ENCODE results near the gene RHOF. TPM values are rescaled to one million over a fixed set of nuclear protein-coding genes. Genes with fewer than 3 reads are reported as not detected.
A peak's percentile ranks its signal among the peaks of the same experiment; 100 is the strongest.

Gene RHOF
- total and polyA plus RNA-seq, 4 donors: 0.97 to 7.0 (median 3.5) TPM

DNA sequence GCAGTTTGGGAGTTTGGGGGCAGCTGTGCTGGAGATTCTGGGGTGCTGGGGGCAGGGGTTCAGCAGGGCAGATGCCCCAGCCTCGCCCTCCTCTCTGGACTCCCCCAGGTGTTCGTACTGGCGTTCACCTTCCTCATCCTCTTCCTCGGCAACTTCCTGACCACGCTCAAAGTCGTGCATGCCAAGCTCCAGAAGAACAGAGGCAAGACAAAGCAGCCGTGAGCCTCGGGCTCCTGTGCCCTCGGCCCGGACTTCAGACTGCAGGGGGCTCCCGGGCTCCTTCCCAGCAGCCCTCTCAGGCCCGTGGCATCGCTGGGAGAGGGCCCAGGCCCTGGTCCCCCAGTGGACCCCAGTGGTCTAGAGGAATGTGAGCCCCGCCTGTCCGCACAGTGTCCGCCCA, 18.0 kb downstream of the RHOF start:
- DNase-seq (ENCODE audit: low spot score): no peak
- TF ChIP-seq, protein P1, sequence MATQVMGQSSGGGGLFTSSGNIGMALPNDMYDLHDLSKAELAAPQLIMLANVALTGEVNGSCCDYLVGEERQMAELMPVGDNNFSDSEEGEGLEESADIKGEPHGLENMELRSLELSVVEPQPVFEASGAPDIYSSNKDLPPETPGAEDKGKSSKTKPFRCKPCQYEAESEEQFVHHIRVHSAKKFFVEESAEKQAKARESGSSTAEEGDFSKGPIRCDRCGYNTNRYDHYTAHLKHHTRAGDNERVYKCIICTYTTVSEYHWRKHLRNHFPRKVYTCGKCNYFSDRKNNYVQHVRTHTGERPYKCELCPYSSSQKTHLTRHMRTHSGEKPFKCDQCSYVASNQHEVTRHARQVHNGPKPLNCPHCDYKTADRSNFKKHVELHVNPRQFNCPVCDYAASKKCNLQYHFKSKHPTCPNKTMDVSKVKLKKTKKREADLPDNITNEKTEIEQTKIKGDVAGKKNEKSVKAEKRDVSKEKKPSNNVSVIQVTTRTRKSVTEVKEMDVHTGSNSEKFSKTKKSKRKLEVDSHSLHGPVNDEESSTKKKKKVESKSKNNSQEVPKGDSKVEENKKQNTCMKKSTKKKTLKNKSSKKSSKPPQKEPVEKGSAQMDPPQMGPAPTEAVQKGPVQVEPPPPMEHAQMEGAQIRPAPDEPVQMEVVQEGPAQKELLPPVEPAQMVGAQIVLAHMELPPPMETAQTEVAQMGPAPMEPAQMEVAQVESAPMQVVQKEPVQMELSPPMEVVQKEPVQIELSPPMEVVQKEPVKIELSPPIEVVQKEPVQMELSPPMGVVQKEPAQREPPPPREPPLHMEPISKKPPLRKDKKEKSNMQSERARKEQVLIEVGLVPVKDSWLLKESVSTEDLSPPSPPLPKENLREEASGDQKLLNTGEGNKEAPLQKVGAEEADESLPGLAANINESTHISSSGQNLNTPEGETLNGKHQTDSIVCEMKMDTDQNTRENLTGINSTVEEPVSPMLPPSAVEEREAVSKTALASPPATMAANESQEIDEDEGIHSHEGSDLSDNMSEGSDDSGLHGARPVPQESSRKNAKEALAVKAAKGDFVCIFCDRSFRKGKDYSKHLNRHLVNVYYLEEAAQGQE (IDR thresholded peaks at IDR 0.05): no peak
- TF ChIP-seq FOXA1 (IDR thresholded peaks at IDR 0.05) (no peak), FOXA2 (IDR thresholded peaks at IDR 0.05) (no peak)
- peaks cover 0 to 4% (median 0%) of the 10 kb centered on the region in 4 donors for H3K36me3 ChIP-seq (ENCODE audit: control insufficient read depth in 4 of 4, insufficient read depth in 3 of 4, low read depth in 1 of 4, low read length in 3 of 4)
- 86% methylated on average over 16 of the region's 16 CpGs for WGBS
- H3K9me3 ChIP-seq (ENCODE audit: control insufficient read depth in 4 of 4, low read length in 3 of 4): no peaks in the 10 kb centered on the region
- no peak overlapping the region for H3K4me3 ChIP-seq (ENCODE audit: low read depth in 1 of 3, low read length in 3 of 3)
- H3K4me1 ChIP-seq (ENCODE audit: control insufficient read depth in 4 of 4, insufficient read depth in 4 of 4, low read length in 3 of 4): peaks cover 0 to 11% (median 10%) of the 10 kb centered on the region in 4 donors
- no peak overlapping the region for H3K9ac ChIP-seq (ENCODE audit: low read depth in 1 of 2, low read length in 2 of 2)
- H3K27me3 ChIP-seq (ENCODE audit: control insufficient read depth in 4 of 4, insufficient read depth in 4 of 4, low read length in 3 of 4): no peaks in the 10 kb centered on the region
- H3K27ac ChIP-seq (ENCODE audit: low read depth in 1 of 2, low read length in 2 of 2): no peak overlapping the region

DNA sequence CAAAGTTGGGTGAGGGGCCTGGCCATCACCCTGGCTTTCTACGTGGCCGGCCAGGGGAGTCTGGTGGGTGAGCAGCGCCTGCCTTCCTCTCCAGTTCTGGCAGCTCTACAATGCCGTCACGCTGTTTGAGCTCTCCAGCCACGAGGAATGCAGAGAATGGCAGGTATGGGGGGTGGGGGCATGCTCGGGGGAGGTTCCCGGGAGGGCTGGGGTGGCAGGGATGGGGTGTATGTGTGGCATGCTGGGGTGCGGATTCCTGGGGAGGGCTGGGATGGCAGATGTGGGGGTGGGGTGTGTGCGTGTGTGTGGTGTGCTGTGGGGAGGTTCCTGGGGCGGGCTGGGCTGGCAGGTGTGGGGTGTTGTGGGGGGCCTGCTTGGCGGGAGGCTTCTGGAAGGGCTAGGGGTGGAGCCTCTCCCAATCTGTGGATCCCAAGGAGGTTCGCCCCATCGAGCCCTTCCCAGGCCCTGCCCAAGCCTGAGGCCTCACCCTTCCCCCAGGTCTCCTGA, 18.5 kb downstream of the RHOF start:
- Histone ChIP-seq H3K9ac (ENCODE audit: low read depth in 1 of 2, low read length in 2 of 2) (no peak overlapping the region), H3K9me3 (ENCODE audit: control insufficient read depth in 4 of 4, low read length in 3 of 4) (no peaks in the 10 kb centered on the region), H3K27me3 (ENCODE audit: control insufficient read depth in 4 of 4, insufficient read depth in 4 of 4, low read length in 3 of 4) (no peaks in the 10 kb centered on the region), H3K4me3 (ENCODE audit: low read depth in 1 of 3, low read length in 3 of 3) (no peak overlapping the region), H3K36me3 (ENCODE audit: control insufficient read depth in 4 of 4, insufficient read depth in 3 of 4, low read depth in 1 of 4, low read length in 3 of 4) (peaks cover 0 to 4% (median 0%) of the 10 kb centered on the region in 4 donors), H3K4me1 (ENCODE audit: control insufficient read depth in 4 of 4, insufficient read depth in 4 of 4, low read length in 3 of 4) (peaks cover 0 to 11% (median 10%) of the 10 kb centered on the region in 4 donors), H3K27ac (ENCODE audit: low read depth in 1 of 2, low read length in 2 of 2) (no peak overlapping the region)
- TF ChIP-seq EGR1 (IDR thresholded peaks at IDR 0.05; ENCODE audit: low read depth in 2 of 2) (no peak), FOXA1 (IDR thresholded peaks at IDR 0.05) (no peak), GABPA (IDR thresholded peaks at IDR 0.05 in 1 of 2, conservative IDR thresholded peaks at IDR 0.05 in 1 of 2) (no peak), NR2F2 (IDR thresholded peaks at IDR 0.05) (no peak), HNF4A (conservative IDR thresholded peaks at IDR 0.05) (no peak)
- TF ChIP-seq, protein P2, sequence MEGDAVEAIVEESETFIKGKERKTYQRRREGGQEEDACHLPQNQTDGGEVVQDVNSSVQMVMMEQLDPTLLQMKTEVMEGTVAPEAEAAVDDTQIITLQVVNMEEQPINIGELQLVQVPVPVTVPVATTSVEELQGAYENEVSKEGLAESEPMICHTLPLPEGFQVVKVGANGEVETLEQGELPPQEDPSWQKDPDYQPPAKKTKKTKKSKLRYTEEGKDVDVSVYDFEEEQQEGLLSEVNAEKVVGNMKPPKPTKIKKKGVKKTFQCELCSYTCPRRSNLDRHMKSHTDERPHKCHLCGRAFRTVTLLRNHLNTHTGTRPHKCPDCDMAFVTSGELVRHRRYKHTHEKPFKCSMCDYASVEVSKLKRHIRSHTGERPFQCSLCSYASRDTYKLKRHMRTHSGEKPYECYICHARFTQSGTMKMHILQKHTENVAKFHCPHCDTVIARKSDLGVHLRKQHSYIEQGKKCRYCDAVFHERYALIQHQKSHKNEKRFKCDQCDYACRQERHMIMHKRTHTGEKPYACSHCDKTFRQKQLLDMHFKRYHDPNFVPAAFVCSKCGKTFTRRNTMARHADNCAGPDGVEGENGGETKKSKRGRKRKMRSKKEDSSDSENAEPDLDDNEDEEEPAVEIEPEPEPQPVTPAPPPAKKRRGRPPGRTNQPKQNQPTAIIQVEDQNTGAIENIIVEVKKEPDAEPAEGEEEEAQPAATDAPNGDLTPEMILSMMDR (IDR thresholded peaks at IDR 0.05; ENCODE audit: low read depth, low read length, missing input control): no peak
- WGBS: 89% methylated on average over 14 of the region's 14 CpGs
- no peak for DNase-seq (ENCODE audit: low spot score)

DNA sequence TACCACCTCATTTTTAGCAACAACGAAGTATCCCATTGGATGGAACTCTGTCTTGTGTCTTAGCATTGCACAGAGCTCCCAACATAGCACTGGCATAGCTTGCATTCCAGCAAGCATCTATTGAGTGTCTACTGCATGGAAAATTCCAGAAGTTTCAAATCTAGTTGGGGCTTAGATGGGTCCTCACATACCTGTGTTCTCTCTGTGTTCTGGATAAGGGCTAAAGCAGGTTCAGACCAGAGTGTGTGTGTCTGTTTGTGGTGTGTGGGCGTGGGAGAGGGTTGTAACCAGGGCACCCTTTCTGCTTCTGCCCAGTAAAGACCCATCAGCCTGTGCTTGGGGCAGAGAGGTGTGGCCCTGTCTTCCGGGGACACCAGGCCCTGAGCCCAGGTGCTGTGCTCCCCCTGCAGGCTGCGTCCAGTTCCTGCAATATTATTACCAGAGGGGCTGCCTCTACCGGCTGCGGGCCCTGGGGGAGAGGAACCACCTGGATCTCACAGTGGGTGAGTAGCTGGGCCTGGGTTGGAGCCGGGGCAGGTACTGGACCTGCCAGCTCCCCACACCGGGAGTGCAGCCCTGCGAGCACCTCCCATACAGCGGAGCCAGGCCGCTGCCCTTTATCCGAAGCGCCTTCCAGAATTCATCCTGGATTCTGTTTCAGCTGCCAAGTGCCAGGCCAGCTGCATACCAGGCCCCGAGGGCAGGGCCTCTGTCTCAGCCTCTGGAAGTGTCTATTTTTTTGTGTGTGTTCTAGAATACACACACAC, 20.3 kb downstream of the RHOF start:
- no peaks in the 10 kb centered on the region for H3K36me3 ChIP-seq (ENCODE audit: control insufficient read depth in 4 of 4, insufficient read depth in 3 of 4, low read depth in 1 of 4, low read length in 3 of 4)
- no peaks in the 10 kb centered on the region for H3K9me3 ChIP-seq (ENCODE audit: control insufficient read depth in 4 of 4, low read length in 3 of 4)
- H3K9ac ChIP-seq (ENCODE audit: low read depth in 1 of 2, low read length in 2 of 2): peak overlapping the region in 1 of 2 donors; percentile 64
- 27% methylated on average over 14 of the region's 14 CpGs for whole genome bisulfite sequencing
- DNase-seq (ENCODE audit: low spot score): peak; percentile 84
- H3K27ac ChIP-seq (ENCODE audit: low read depth in 1 of 2, low read length in 2 of 2): peak overlapping the region in 1 of 2 donors; percentile 18
- H3K4me3 ChIP-seq (ENCODE audit: low read depth in 1 of 3, low read length in 3 of 3): no peak overlapping the region
- H3K27me3 ChIP-seq (ENCODE audit: control insufficient read depth in 4 of 4, insufficient read depth in 4 of 4, low read length in 3 of 4): no peaks in the 10 kb centered on the region
- H3K4me1 ChIP-seq (ENCODE audit: control insufficient read depth in 4 of 4, insufficient read depth in 4 of 4, low read length in 3 of 4): peaks cover 0 to 12% (median 10%) of the 10 kb centered on the region in 4 donors
- TF ChIP-seq RAD21 (IDR thresholded peaks at IDR 0.05): peak; percentile 98 to 99
- no peak for TF ChIP-seq JUND (IDR thresholded peaks at IDR 0.05)
- no peak for TF ChIP-seq NR2F2 (IDR thresholded peaks at IDR 0.05)
- no peak for TF ChIP-seq YY1 (IDR thresholded peaks at IDR 0.05)
- TF ChIP-seq GABPA (IDR thresholded peaks at IDR 0.05 in 1 of 2, conservative IDR thresholded peaks at IDR 0.05 in 1 of 2): no peak
- peak in 1 of 2 donors; percentile 12 for TF ChIP-seq RXRA (IDR thresholded peaks at IDR 0.05)
- no peak for TF ChIP-seq FOXA1 (IDR thresholded peaks at IDR 0.05)
- TF ChIP-seq, protein P3, sequence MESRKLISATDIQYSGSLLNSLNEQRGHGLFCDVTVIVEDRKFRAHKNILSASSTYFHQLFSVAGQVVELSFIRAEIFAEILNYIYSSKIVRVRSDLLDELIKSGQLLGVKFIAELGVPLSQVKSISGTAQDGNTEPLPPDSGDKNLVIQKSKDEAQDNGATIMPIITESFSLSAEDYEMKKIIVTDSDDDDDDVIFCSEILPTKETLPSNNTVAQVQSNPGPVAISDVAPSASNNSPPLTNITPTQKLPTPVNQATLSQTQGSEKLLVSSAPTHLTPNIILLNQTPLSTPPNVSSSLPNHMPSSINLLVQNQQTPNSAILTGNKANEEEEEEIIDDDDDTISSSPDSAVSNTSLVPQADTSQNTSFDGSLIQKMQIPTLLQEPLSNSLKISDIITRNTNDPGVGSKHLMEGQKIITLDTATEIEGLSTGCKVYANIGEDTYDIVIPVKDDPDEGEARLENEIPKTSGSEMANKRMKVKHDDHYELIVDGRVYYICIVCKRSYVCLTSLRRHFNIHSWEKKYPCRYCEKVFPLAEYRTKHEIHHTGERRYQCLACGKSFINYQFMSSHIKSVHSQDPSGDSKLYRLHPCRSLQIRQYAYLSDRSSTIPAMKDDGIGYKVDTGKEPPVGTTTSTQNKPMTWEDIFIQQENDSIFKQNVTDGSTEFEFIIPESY (IDR thresholded peaks at IDR 0.05): no peak
- TF ChIP-seq HNF4G (IDR thresholded peaks at IDR 0.05): no peak
- TF ChIP-seq, protein P4, sequence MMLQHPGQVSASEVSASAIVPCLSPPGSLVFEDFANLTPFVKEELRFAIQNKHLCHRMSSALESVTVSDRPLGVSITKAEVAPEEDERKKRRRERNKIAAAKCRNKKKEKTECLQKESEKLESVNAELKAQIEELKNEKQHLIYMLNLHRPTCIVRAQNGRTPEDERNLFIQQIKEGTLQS (IDR thresholded peaks at IDR 0.05): no peak
- TF ChIP-seq, protein P2 (IDR thresholded peaks at IDR 0.05; ENCODE audit: low read depth, low read length, missing input control): peak; percentile 86
- TF ChIP-seq EGR1 (IDR thresholded peaks at IDR 0.05; ENCODE audit: low read depth in 2 of 2): peak; percentile 48 to 88
- TF ChIP-seq TAF1 (conservative IDR thresholded peaks at IDR 0.05): no peak
- no peak for TF ChIP-seq HNF4A (conservative IDR thresholded peaks at IDR 0.05)
